ENCODE measurements around the gene EXO1.

The EXO1 gene

DNA sequence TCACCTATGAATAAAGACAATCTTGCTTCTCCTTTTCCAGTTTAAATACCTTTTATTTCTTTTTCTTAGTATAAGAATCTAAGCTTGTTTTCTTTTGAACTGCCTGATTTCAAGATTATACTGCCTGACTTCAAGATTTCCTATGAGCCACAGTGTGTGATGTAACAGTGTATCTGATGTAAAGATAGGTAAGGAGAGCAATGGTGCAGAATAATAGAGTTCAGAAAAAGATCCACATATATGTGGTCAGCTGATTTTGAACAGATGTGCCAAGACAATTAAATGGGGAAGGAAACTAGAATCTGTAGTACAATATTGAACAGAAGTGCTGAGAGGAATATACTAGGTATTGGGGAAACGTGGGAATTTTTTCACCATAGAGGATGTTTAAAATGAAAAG is 21.0 kb downstream of the EXO1 start:
- in situ Hi-C loops (cut with HindIII; ENCODE audit: low pct_unique_long_range_greater_than_20kb, low sequenced_read_pairs), result no loop called here
- no peak for TF ChIP-seq JUND (IDR thresholded peaks at IDR 0.05; ENCODE audit: low read depth)
- no peak for DNase-seq (ENCODE audit: low read depth in 1 of 2, low spot score in 1 of 2)

DNA sequence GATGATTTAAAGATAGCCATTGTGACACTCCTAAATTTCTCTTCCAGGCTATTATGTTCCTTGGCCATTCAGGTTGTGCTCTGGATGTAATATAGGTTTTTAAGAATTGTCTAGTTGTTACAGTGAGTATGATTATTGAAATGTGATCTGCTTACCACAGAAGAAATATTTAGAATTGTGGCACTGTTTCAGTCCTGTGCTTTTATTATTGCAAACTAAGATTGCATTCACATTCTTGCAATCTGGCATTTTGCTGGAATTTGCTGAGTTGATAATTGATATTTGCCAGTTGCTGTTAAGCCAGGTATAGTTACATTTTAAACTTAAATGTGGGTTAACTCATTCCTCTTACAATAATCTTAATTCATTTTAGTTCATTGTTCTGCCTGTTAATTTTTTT is 22.3 kb downstream of the EXO1 start:
- no peak for TF ChIP-seq JUND (IDR thresholded peaks at IDR 0.05; ENCODE audit: low read depth)
- in situ Hi-C loops (cut with HindIII; ENCODE audit: low pct_unique_long_range_greater_than_20kb, low sequenced_read_pairs), result no loop called here
- no peak for DNase-seq (ENCODE audit: low read depth in 1 of 2, low spot score in 1 of 2)

DNA sequence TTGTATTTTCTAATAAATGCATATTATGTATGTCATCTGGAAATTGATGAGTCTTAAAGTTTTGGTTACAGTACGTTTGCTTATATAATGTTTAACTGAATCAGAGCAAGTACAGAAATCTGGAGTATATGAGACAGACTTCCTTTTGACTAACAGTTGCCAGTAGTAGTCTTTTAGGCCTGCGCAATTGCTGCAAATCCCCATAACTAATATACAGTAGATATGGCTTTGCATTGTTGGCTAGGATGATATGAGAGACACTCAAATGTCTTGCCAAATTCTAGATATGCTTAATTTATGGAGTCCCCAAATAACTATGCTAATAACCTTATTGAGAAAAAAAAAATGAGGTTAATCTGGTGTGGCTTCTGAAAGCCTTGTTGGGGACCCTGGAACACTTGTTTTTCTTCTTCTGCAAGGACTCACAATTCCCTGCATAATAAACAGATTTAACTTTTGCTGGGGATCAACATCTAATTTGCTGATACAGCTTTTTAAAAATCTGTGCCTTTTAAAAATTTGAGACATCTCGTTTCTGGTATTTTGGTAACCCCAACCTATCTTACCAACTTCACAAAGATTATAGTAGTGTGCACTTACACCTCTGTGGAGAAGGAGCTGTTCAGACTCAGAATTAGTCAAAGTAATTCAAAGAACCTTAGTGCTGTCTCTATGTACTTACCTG is 22.9 kb downstream of the EXO1 start:
- no peak for TF ChIP-seq JUND (IDR thresholded peaks at IDR 0.05; ENCODE audit: low read depth)
- in situ Hi-C loops (cut with HindIII; ENCODE audit: low pct_unique_long_range_greater_than_20kb, low sequenced_read_pairs), result no loop called here
- no peak for DNase-seq (ENCODE audit: low read depth in 1 of 2, low spot score in 1 of 2)

DNA sequence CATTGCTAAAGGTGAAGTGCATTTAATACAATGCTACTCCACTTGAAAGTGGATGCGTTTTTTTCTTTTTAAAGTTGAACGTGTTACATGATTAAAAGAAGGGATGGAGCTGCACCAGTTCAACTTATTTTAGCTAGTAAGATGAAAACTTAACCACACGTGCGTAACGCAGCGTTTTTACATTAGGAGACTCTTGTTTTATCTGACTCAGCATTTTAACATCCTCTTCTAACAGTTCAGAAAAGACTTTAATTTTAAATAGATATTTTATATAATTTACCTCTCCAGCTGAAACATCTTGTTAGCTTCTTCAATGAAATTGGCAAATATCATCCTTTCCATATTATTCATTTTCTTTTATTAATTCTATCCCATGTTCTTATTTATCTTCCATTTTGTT is 33.4 kb downstream of the EXO1 start:
- in situ Hi-C loops (cut with HindIII; ENCODE audit: low pct_unique_long_range_greater_than_20kb, low sequenced_read_pairs), result no loop called here
- no peak for TF ChIP-seq JUND (IDR thresholded peaks at IDR 0.05; ENCODE audit: low read depth)
- no peak for DNase-seq (ENCODE audit: low read depth in 1 of 2, low spot score in 1 of 2)

DNA sequence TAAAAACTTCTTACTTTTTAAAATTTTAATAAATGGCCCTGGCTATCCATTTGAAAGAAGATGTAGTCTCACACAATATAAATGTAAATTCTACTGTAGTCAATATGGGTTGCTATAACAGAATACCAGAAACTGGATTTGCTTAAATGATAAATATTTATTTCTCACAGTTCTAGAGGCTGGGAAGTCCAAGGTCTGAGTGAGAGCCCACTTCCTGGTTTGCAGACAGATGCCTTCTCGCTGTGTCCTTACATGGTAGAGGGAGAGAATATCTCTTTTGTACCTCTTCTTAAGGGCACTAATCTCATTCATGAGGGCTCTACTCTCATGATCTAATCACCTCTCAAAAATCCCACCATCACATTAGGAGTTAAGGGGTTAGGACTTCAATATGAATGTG is 35.2 kb downstream of the EXO1 start:
- DNase-seq (ENCODE audit: low read depth in 1 of 2, low spot score in 1 of 2), result no peak
- in situ Hi-C loops (cut with HindIII; ENCODE audit: low pct_unique_long_range_greater_than_20kb, low sequenced_read_pairs), result no loop called here
- no peak for TF ChIP-seq JUND (IDR thresholded peaks at IDR 0.05; ENCODE audit: low read depth)

DNA sequence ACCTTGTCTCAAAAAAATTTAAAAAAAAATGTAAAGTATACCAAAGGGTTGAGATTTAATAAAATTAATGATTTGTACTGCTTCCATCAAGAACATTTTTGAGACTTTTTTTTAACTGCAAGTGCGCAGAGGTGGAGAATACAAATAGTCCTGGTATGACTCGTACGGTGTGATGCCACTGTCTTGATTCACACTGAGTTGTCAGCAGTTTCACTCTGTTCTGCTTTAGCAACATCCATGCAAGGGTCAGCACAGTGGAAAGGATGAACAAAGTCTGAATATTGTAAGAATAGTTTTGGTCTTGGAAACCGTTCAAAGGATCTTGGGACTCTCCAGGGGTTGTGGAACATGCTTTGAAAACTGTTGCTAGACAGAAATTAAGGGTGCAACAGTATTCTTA is 40.2 kb downstream of the EXO1 start:
- no peak for DNase-seq (ENCODE audit: low read depth in 1 of 2, low spot score in 1 of 2)
- in situ Hi-C loops (cut with HindIII; ENCODE audit: low pct_unique_long_range_greater_than_20kb, low sequenced_read_pairs), result no loop called here
- TF ChIP-seq JUND (IDR thresholded peaks at IDR 0.05; ENCODE audit: low read depth), result no peak

DNA sequence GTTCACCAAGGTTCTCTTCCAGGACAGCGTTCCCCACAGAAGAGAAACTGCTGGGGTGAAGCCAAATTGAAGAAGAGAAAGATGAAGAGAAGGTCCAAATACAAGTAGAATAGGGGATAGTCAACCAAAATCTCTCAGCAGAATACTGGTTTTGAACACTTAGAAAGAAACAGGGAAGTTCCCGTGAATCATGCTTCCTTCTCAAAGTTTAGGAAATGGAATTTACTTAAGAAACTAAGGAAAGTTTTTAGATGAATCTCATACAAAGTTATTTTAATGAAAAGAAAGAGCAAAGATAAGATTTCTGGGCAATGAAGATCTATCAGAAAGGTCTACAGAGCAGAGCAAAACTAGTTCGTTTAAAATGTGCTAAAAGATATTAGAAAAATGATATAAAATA is 43.3 kb downstream of the EXO1 start:
- DNase-seq (ENCODE audit: low read depth in 1 of 2, low spot score in 1 of 2), result no peak
- TF ChIP-seq JUND (IDR thresholded peaks at IDR 0.05; ENCODE audit: low read depth), result no peak
- in situ Hi-C loops (cut with HindIII; ENCODE audit: low pct_unique_long_range_greater_than_20kb, low sequenced_read_pairs), result no loop called here

DNA sequence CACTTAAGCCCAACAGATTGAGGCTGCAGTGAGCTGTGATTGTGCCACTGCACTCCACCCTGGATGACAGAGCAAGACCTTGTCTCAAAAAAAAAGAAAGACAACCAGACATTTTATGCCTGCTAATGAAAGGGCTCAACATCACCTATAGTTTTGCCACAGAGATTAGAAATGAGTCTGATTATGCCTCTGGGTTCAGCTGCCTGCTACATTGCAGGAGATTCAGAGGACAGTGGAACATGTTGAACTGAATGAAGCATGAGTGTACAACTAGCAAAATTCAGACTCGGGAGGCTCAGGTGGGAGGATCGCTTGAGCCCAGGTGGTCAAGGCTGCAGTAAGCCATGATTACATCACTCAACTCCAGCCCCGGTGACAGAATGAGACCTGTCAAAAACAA is 46.0 kb downstream of the EXO1 start:
- no peak for TF ChIP-seq JUND (IDR thresholded peaks at IDR 0.05; ENCODE audit: low read depth)
- DNase-seq (ENCODE audit: low read depth in 1 of 2, low spot score in 1 of 2), result no peak
- in situ Hi-C loops (cut with HindIII; ENCODE audit: low pct_unique_long_range_greater_than_20kb, low sequenced_read_pairs), result no loop called here

DNA sequence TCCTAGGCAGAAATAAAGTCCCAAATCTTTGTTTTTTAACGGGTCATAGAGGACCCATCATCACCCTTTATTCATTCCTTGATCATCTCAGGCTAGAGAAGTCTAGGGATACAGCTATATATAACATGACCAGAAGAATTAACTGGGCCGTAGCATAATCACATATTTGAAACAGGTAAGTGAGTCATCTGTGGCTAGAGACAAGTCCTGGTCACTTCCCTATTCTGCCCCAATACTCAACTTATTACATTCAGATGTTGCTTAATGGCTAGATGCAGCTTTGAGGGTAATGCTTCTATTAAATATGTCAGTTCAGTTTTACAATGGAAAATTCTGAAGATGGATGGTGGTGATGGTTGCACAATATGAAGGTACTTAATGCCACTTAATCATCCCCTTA is 47.0 kb downstream of the EXO1 start:
- in situ Hi-C loops (cut with HindIII; ENCODE audit: low pct_unique_long_range_greater_than_20kb, low sequenced_read_pairs), result no loop called here
- no peak for TF ChIP-seq JUND (IDR thresholded peaks at IDR 0.05; ENCODE audit: low read depth)
- no peak for DNase-seq (ENCODE audit: low read depth in 1 of 2, low spot score in 1 of 2)

DNA sequence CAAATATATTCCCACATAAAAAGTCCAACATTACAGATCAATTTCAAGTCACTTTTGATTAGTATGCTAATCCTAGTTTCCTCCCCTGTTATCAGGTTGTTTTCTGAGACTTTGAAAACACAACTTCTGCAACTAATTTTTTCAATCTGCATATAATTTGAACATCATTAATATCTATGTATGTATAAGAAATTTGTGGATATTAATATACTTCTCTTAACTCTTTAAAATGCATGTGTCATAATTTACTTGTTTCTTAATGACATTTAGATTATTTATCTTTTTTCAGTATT is 48.6 kb downstream of the EXO1 start:
- no peak for DNase-seq (ENCODE audit: low read depth in 1 of 2, low spot score in 1 of 2)
- TF ChIP-seq JUND (IDR thresholded peaks at IDR 0.05; ENCODE audit: low read depth), result no peak
- in situ Hi-C loops (cut with HindIII; ENCODE audit: low pct_unique_long_range_greater_than_20kb, low sequenced_read_pairs), result no loop called here

DNA sequence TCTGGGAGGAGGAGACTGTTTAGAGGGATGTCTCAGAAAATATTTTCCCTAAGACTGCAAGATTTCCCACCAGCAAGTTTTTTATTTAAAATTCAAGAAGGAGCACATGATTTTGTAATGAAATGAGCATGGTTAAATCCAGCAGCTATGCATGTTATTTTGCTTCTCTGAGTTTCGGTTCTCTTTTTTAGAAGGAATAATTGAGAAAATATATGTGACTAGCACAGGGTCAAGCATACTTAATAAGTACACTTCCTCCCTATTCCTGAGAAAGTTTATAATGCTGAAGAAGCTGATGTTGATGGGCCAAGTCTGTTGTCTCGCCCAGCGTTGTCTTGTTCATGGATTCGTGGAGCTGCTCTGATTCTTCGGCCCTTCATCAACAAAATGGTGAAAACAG is 51.2 kb downstream of the EXO1 start:
- in situ Hi-C loops (cut with HindIII; ENCODE audit: low pct_unique_long_range_greater_than_20kb, low sequenced_read_pairs), result no loop called here
- no peak for DNase-seq (ENCODE audit: low read depth in 1 of 2, low spot score in 1 of 2)
- TF ChIP-seq JUND (IDR thresholded peaks at IDR 0.05; ENCODE audit: low read depth), result no peak

DNA sequence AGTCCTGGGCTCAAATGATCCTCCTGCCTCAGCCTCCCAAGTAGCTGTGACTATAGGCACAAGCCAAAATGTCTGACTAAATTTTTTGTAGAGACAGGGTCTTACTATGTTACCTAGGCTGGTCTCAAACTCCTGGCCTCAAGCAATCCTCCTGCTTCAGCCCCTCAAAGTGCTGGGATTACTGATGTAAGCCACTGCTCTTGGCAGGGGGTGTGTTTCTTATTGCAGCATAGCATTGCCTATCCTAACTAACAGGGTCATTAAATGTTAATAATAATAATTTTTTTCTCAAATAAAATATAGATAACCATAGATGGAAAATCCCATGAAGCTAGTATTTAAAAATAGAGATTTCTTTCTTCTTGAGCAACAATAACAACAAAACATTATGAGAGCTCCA is 52.4 kb downstream of the EXO1 start:
- no peak for TF ChIP-seq JUND (IDR thresholded peaks at IDR 0.05; ENCODE audit: low read depth)
- in situ Hi-C loops (cut with HindIII; ENCODE audit: low pct_unique_long_range_greater_than_20kb, low sequenced_read_pairs), result no loop called here
- DNase-seq (ENCODE audit: low read depth in 1 of 2, low spot score in 1 of 2), result no peak

DNA sequence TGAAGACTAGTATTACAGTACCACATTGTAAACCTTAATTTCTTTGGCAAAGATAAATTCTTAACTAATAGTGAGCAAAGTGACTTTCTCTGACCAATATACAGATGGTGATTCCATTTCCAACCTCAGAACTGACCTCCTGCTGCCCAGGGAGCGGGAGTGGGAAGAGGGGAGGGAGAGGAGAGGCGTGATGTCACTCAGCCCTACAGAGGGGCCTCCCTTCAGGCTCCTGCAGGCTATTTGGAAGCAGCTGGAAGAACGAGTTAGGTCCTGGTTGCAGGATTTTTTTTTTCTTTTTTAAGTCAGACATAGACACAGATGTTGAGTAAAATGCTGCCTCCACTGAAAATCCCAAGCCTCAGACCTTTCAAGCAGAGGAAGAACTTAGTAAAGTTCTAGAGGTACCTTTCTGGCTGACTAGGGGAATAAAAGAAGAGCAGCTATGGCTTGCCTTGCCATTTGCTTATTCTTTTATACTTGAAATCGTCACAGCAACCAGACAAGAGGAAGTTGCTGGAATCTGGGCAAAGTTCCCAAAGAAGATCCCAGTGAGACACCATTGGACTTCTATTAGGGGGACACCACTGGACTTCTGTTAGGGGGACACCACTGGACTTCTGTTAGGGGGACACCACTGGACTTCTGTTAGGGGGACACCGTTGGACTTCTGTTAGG is 54.5 kb downstream of the EXO1 start:
- DNase-seq (ENCODE audit: low read depth in 1 of 2, low spot score in 1 of 2), result peak in 1 of 2 experiments; percentile 9
- TF ChIP-seq JUND (IDR thresholded peaks at IDR 0.05; ENCODE audit: low read depth), result no peak

DNA sequence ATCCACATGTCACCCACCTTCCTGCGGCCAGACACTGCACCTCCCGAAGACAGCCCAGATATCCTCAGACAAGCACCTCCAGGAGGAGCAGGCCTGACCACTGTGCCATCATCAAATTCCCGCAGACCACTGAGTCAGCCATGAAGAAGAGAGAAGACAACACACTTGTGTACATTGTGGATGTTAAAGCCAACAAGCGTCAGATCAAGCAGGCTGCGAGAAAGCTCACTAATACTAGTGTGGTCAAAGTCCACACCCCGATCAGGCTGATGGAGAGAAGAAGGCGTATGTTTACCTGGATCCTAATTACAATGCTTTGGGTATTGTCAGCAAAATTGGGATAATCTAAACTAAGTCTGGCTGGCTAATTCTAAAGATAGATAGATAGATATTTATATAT is 68.2 kb downstream of the EXO1 start:
- in situ Hi-C loops (cut with HindIII; ENCODE audit: low pct_unique_long_range_greater_than_20kb, low sequenced_read_pairs), result no loop called here
- no peak for DNase-seq (ENCODE audit: low read depth in 1 of 2, low spot score in 1 of 2)
- TF ChIP-seq JUND (IDR thresholded peaks at IDR 0.05; ENCODE audit: low read depth), result no peak

More for the DNA sequence above, 54.5 kb downstream of the EXO1 start:
- in situ Hi-C loops (cut with HindIII; ENCODE audit: low pct_unique_long_range_greater_than_20kb, low sequenced_read_pairs), result no loop called here
